SK-N-DZ (cell line): Measurements from ENCODE around the gene ITPA.
"Not testable (repeated sequence)": the region's sequence is repeated elsewhere in the genome, so short reads cannot be mapped to it uniquely, and the experiment has no call there.

Source experiments
- DNase-seq: peaks from one replicate; pipeline ENCODE4 v3.0.0-alpha.2; 2015; ENCODE audit warnings: low spot score

The ITPA gene

DNA sequence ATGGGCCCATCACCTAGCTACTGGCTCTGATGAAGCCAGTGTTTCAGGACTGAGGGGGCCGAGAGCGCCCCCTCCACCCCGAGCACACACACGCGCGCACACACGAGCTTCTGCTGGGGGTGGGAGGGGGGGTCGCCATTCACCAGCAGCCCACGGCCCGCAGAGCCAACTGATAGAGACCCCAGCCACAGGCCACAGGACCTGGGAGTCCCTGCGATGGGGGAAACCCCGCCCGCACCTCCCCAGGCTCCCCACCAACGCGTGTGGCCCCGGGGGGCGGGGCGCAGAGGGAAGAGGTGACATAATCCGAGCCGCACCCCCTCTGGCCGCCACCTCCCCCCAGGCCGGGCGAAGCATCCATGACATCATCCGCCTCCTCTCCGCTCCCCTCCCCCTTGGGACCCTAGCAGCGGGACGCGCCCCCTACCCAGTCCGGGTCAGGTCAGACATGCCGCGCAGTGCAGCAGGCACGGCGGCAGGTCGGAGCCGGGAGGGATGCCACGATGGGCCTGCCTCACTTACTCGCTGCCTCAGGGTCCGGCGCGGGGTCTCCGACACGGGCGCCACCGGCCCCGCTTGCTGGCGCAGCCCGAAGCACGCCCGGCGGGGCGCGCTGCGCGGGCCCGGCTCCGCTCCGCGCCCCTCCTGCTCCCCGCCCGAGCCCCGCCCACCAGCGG, 36.2 kb upstream of the ITPA start, which contains the start of gene LZTS3:
TSS of gene LZTS3 (minus strand) at position 617 of the 677 bp plus-strand sequence. CDS start 6,386 bp downstream, outside the sequence.
- peak; percentile 83 for DNase-seq

DNA sequence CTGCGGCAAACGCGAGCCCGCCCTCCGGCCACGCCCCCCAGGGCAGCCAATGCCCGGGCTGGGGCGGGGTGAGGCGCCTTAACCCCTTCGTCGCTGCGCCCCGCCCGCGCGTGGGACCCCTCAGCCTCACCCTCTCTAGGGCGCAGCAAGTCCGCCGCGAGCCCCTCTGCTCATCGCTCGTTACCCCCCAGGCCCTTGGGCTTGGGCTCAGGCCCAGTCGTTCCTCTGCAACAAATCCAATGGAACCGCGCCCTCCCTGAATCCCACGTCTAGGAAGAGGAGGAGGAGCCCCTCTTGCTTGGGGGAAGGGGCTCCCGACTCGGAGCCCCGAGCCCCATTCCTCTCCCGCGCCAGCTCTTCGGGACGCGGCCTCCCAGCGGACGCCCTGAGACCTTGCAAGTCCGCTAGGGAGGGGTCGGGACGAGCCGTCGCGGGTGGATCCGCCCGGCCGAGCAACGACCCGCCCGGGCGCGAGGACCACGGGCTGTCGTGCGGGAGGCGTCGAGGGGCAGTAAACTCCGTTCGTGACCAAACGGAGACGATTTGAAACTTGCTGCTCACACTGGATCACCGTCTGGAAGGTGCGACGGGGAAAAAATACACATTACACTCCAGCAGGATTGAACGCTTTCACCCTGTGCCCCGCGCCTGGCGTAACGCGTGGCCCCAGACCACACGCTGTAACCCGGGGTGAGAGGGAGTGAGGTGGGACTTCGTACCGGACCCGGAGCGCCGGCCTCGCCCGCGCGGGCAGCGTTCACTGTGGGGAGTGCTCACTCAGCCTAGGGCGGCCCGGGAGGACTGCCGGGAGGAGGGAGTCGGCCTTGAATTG, 35.5 kb upstream of the ITPA start:
- peak; percentile 89 for DNase-seq

DNA sequence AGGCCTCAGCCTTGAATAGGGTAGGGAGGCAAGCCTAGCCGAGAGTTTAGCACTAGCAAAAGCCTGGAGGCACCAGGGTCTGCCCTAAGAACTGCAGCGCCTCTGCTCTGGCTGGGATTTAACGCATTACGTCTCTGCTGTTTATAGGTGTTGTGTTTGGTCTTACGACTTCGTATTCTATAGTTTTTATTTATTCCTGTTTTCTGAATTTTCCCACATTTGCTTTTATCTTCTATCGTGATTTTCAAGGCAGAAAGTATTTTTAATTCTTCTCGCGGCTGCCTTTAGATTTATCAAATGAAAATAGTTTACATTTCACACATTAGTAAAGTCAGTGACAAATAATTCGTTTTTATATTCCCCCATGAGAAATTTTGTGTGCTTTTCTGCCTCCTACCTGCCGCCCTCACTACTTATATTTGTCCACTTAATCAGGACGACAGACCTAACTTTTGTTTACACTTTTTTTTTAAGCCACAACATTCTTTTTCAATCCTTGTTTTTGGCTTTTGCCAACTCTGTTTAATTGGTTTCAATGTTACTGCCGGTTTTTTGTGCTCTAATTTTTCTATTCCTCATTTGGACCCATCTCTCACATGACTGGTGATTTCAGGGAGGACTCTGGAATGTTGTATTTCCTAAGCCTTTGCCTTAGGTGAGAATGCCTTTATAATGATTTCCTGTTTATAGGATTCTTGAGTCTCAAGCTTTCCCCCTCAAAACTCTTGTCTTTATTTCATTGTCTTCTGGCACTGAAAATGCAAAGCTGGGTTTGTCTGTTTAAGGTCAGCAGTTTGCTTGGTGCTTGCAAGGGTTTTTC, 34.6 kb upstream of the ITPA start:
- DNase-seq, result peak; percentile 61

DNA sequence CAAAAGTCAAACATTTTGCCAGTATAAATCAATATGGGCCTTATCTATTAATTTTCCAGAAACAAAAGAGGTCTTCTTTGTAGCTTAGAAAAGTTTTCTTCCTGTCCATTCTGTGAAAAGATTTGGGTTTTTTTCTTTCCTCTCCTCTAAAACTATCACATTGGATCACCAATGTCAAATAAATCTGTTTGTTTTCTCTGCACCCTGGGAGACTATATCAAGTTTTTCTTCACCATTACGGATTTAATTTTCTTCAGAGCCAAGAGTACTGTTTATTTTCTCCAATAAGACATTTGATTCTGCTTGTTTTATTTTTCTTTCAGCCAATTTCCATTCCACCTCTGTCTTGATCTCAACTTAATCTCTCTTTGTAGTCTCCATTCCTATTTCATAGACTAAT, 34.0 kb upstream of the ITPA start:
- no peak for DNase-seq

DNA sequence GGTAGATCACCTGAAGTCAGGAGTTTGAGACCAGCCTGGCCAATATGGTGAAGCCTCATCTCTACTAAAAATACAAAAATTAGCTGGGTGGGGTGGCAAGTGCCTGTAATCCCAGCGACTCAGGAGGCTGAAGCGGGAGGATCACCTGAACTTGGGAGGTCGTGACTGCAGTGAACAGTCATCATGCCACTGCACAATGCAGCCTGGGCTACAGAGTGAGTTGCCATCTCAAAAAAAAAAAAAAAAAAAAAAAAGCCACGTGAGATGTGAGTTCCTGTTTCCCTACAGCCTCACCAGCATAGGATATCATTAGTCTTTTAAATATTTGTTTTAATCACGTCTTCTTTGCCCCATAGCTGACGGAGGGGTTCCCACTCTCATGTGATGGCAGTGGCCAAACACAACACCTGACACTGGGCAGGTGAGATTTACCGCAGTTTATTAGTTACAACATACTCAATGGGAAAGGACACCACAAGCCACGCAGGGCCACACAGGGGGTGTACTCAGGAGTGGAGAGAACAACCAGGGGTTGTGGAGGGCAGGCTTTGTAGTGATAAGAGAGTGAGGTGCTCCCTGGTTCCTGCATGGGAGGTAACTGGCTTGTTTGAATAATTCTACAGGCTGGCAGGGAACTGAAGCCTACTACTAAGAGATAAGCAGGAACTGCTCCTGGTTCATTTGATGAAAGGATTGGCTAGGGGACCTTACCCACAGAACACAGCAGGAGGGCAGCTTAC, 31.4 kb upstream of the ITPA start:
- DNase-seq, result no peak

DNA sequence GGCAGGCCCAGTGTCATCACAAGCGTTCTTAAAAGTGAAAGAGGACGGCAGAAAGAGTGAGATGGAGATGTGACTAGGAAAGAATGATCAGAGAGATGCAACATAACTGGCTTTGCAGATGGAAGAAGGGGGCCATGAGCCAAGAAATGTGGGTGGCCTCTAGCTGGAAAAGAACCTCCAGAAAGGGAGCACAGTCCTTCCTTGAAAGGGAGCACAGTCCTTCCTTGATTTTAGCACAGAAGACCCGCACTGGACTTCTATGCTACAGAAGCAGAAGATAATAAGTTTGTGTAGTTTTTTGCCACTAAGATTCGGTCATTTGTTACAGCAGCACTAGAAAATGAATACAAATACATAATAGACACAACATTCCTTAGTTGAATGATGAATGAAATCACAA, 29.0 kb upstream of the ITPA start:
- no peak for DNase-seq

DNA sequence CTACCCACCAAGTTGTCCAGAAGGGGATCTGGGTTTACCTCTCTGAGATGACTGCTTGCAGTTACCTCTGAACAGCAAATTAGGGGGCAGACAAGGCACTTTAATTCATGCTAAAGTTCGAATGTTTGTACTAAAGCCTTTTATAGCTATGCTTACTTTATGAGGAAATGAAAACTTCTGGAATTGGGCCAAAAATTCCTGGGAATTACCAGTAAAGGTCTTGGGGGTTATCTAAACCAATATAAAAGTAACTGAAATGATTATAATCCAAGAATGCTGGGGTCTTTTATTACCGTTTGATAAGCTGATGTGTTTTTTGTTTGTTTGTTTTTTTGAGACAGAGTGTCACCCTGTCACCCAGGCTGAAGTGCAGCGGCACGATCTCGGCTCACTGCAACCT, 28.0 kb upstream of the ITPA start:
- no peak for DNase-seq

DNA sequence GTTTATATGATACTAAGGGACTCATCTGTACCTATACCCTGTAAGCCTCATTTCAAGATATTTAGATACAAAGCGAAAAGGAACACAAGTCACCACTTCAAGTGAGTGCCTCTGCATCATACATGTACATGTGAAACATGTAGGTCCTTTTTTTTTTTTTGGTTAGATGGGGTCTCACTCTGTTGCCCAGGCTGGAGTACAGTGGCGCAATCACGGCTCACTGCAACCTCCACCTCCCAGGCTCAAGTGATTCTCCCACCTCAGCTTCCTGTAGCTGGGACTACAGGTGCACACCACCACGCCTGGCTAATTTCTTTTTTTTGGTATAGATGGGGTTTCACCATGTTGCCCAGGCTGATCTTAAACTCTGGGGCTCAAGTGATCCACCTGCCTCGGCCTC, 26.9 kb upstream of the ITPA start:
- not testable (repeated sequence) for DNase-seq

DNA sequence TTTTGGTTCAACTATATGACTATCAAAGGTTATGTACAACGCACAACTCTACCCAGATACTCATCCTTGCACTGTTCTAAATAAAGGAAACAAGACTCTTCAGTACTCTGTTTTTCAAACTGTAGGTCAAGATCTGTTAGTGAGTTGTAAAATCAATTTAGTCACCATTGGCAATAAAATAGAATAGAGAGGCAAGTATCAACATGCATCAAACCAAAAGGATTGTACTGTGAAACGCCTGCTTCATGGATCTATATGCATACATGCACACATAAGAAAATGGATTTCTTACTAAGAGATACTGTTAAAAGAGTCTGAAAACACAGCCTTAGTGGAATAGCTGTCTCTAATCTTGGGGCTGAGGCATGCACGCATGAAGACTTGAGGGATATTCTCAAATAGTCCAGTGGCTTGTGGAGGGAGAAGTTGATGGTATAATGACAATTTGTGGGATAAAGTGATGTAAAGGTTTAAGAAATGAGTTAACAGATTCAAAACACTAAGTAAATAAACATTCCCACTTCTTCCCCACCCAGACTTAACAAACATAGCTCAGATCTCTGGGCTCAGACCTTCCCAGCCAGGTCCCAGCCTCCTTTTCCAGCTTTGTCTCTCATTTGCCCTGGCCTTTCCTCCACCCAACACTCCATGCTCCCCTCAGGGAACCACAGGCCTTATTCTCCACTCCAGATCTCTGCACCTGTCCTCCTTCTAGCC, 25.2 kb upstream of the ITPA start:
- DNase-seq, result no peak

DNA sequence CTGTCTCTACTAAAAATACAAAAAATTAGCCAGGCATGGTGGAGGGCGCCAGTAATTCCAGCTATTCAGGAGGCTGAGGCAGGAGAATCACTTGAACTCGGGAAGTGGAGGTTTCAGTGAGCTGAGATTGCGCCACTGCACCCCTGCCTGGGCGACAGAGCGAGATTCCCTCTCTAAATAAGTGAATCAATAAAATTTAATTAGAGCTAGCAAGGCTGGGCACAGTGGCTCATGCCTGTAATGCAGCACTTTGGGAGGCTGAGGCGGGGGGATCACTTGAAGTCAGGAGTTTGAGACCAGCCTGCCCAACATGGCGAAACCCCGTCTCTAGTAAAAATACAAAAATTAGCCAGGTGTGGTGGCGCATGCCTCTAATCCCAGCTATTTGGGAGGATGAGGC, 21.4 kb upstream of the ITPA start:
- not testable (repeated sequence) for DNase-seq

DNA sequence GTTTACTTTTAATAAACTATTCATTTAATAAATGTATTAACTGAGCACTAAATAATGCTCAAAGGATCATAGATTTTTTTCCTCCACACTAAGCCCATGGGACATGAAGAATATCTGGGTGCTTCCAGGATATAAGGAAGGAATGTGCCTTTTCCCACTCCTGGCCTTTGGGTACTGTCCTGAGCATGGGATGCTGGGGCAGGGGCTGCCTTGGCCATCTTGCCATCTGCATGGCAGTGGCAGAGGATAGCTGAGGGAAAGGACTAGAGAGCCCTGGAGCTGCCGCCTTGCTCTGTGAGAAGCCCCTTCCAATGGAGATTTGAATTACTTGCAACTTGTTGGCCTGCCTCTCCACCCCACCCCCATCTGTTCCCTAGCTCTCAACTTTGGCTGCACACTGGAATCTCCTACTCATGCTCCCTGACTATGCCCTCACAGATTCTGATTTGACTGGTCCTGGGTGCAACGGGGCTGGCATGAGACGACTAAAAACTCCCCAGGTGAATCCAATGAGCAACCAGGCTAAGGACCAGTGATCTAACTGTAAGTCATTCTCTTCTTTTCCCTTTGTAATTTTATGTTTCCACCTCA, 20.4 kb upstream of the ITPA start:
- no peak for DNase-seq

DNA sequence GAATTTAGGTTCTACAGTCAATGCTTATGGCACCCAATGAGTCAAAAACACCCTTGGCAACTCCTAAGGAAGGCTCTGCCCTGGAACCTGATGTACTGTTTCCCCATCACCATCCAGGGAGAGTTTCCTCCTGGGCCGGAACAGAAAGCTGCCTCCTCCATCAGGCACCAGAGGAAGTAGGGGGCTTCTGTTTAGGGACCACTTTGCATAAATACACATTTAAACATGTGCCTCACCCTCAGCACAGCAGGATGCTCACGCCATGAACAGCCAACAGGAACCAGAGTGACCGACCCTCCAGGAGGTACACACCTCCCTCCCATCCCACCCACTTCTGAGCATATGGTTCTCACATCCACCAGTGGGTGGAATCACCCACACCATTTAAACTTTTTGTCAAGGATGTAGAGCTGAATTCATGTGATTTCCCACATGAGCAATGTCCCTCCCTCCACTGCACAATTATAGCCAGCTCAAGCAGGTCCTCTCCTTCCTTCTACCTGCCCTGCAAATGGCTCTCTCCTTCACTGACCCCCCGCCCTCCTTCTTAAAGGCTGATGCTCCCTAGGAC, 19.7 kb upstream of the ITPA start:
- no peak for DNase-seq

DNA sequence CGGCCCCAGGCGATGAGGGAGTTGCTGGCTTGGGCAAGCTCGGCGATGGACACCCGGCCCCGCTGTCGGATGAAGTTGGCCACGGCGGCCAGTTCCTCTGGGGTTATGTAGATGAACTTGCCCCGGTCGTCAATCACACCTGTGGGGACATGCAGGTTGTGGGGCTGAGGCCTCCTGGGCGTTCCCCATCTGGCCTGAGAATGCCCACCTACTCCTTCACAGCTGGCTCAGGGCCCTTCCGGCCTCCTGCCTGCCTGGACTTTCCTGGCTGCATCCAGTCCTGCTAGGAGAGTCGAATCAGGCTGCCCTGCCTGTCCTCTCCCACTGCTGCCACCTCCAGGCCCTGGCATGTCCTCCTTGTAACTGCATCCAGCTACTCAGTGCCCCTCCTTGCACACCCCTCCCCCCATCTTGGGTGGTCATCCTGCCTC, 18.6 kb upstream of the ITPA start:
- no peak for DNase-seq

DNA sequence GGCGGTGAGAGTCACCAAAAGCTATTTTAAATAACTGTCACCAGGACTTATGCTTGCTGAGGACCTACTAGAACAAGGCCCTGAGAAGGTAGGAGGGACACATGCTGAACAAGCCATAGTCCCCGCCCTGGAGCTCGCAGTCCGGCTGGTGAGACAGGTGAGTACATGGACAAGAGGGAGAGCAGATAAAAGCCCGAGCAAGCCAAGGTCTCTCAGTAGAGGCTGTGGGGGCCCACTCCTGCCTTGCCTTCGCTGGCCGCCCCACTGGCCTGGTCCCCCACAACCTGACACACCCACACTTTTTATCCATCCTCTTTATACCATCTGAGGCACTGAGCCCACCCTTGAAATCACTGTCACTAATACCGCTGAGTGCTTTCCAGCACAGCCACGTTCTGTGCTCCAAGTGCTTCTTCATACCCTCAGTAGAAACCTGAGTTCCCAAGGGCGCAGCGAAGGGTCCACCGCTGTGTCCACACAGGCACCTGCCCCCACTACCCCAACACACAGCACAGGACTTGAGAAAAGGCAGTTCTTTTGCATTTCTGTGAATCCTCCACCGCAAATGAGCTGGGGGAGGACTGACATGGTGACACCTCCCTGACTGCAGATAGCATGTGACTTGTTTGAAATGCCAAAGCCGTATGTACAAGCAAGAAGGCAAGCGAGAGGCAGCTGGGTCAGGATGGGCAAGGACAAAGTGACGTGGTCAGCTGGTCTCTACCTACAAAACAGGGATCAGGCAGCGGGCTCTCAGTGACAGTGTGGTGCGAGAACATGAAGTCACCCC, 16.9 kb upstream of the ITPA start:
- DNase-seq, result no peak

DNA sequence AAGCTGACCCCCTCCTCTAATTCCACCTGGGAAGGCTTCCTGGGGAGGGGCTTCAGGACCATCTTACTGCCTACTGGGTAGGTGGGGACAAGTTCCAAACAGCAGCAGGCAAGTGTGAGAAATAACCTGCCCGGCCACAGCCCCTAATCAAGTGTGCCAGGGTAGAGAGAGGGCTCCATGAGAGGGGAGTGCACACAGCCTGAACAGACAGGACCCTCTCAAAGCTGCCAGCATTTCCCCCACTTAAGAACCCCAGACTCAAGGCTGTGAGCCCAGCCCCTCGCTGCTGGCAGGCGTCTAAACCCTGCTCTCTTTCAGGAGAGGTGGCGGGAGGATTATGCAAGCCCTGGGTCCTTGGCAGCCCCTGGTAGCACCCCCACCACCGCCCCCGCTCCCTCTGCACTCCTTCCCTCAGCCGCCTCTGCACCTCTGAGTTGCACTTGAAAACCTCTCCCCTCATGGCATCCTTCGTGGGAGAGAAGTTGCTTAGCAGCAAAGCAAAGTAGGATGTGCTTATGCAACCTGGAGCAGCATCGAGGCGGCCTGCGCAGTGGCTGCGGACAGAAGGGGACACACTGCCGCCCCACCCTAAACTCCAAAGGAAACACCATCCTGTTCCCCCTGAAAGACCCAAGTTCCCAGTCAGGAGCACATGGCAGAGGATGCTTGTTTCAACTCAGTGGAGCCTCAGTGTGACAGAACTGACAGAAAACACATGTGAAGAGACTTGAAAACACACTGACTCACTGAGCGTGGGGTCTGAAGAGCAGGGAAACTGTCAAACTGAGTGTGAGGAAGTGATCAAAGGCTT, 15.3 kb upstream of the ITPA start:
- no peak for DNase-seq

DNA sequence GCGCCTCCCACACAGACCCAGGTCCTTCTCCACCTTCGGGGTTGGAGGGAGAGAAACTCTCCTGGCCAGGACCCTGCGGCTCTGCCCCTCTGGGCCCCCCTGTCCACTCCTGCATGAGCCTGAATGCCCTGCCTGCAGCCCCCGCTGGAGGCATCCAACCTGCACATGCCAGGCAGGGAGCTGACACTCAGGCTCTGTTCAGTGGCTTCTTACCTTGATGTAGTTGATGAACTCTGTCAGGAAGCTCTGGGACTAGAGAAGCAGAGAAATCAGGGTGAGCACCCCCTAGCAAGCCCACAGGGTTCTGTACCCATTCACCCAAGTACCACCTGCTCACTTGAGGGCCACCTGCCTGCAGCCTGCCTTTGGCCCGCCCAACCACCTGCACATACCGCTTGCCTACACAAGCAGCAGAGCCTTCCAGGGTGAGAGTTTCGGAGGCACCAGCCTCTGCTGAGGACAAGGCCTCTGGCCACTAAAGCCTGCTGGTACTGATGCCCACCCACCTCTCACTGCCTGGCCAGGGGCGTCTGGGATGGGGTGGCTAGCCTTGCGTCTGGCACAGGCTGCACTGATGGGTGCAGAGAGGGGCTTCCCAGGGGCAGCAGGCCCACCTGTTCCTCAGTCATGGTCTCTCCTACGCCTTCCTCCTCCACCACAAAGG, 14.5 kb upstream of the ITPA start:
- no peak for DNase-seq

DNA sequence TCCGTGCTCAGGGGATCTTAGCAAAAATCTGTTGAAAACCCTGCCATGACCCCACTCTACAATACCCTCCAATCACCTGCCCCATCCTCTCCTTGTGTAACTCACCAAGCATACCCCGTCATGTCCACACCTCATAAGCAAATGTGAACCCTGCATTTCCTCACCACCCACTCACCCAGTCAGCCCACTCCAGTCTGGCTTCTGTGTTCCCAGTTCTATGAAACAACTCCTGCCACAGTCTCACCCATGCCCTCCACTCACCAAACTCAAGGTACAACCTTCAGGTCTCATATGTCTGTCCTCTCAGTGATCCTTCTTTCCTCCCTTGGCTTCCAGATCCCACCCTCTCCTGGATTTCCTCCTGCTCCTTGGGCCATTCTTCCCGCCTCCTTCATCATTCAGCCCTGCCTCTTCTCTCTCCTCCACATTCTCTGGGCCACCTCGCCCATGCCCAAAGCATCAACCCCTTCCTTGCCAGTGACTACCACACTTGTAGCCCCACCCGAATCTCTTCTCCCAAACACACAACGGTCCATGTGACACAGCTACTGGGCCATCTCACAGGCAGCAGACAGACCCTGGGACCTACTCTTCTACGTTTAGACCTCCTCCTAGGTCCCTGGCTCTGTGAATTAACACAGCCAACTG, 13.6 kb upstream of the ITPA start:
- DNase-seq, result no peak
